Measurements from ENCODE around the gene ALDH3B1.
"Not testable (repeated sequence)": the region's sequence is repeated elsewhere in the genome, so short reads cannot be mapped to it uniquely, and the experiment has no call there.

Gene ALDH3B1

DNA sequence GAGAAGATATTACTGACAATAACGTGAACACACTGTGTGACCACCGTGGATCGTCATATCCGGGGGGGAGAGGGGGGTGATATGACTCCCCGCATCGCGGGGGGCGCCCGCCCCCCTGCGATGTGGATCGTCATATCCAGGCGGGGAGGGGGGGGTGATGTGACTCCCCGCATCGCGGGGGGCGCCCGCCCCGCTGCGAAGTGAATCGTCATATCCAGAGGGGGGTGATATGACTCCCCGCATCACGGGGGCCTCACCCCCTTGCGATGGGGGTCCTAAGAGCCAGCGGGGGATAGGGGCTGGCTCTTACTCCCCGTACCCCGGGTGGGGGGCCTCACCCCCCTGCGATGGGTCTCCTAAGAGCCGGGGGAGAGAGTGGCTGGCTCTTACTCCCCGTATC is 26.2 kb upstream of the ALDH3B1 start:
- H3K27me3 ChIP-seq (ENCODE audit: control insufficient read depth in 5 of 5, insufficient read depth in 4 of 5, low read length in 5 of 5): no peaks in the 10 kb centered on the region
- H3K4me1 ChIP-seq (ENCODE audit: control insufficient read depth in 5 of 5, insufficient read depth in 5 of 5, low read length in 5 of 5): no peaks in the 10 kb centered on the region
- no peaks in the 10 kb centered on the region for H3K9me3 ChIP-seq (ENCODE audit: control insufficient read depth in 5 of 5, low read length in 5 of 5)
- no peak overlapping the region for H3K27ac ChIP-seq (ENCODE audit: low read depth, low read length)
- no peak overlapping the region for H3K9ac ChIP-seq (ENCODE audit: low read length in 5 of 5)
- no peaks in the 10 kb centered on the region for H3K36me3 ChIP-seq (ENCODE audit: control insufficient read depth in 5 of 5, insufficient read depth in 5 of 5, low read length in 5 of 5)
- no peak overlapping the region for H3K4me3 ChIP-seq (ENCODE audit: low read depth in 1 of 5, low read length in 5 of 5)

DNA sequence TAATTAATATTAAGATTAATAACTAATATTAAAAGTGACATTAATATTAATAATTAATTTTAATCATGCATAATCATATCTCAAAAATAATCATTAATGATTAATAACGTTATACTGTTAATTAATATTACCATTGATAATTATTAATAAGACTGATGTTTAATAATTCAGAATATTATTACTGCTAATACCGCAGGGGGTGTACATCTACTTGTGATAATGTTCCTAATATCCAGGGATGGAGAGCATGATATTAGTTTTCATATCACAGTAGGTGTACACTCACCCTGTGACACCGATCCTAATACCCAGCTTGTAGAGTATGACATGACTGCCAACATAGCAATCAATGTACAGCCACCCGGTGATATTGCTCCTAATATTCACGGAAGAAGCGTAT is 24.8 kb upstream of the ALDH3B1 start:
- H3K4me1 ChIP-seq (ENCODE audit: control insufficient read depth in 5 of 5, insufficient read depth in 5 of 5, low read length in 5 of 5); H3K27ac ChIP-seq (ENCODE audit: low read depth, low read length); H3K9ac ChIP-seq (ENCODE audit: low read length in 5 of 5); H3K9me3 ChIP-seq (ENCODE audit: control insufficient read depth in 5 of 5, low read length in 5 of 5); H3K4me3 ChIP-seq (ENCODE audit: low read depth in 1 of 5, low read length in 5 of 5); H3K36me3 ChIP-seq (ENCODE audit: control insufficient read depth in 5 of 5, insufficient read depth in 5 of 5, low read length in 5 of 5); H3K27me3 ChIP-seq (ENCODE audit: control insufficient read depth in 5 of 5, insufficient read depth in 4 of 5, low read length in 5 of 5): not testable (repeated sequence)

DNA sequence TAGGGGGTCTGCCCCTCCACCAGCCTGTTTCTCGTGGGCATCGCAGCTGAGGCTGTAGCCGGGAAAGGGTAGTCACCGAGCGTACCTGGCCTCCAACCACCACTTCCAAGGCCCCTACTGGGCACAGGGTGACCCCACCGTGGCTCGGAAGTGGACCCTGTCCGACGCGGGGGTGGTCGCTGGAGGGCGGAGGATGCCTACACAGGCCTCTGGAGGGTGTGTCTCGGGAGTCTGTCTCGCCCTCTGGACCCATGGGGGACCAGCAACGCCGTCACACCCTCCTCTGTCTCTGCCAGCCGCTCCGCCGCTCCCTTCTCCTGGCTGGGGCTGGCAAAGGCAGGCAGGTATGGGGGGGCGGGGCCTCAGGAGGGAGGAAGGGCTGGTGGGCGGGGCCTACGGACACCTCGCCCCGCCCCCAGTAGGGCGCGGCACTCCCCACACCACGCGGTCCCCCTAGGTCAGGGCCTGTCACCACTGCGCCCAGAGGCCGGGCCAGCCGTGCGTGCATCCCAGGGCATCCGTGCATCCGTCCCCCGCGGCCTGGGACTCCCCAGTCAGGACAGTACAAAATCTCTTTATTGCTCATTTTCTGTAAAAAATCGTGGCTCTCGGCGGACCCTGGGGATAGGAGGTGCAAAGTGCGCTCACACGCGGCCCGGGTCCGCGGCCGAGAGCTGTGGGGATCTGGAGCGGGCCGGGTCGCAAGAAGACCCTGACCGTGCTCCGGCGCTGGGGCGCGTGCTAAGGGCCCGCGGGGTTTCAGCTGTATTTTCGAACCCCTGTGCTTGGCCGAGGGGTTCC is 19.4 kb upstream of the ALDH3B1 start:
- not testable (repeated sequence) for H3K9ac ChIP-seq (ENCODE audit: low read length in 5 of 5); H3K4me1 ChIP-seq (ENCODE audit: control insufficient read depth in 5 of 5, insufficient read depth in 5 of 5, low read length in 5 of 5); H3K27me3 ChIP-seq (ENCODE audit: control insufficient read depth in 5 of 5, insufficient read depth in 4 of 5, low read length in 5 of 5); H3K4me3 ChIP-seq (ENCODE audit: low read depth in 1 of 5, low read length in 5 of 5); H3K9me3 ChIP-seq (ENCODE audit: control insufficient read depth in 5 of 5, low read length in 5 of 5); H3K27ac ChIP-seq (ENCODE audit: low read depth, low read length)
- H3K36me3 ChIP-seq (ENCODE audit: control insufficient read depth in 5 of 5, insufficient read depth in 5 of 5, low read length in 5 of 5): peaks cover 0 to 10% (median 0%) of the 10 kb centered on the region in 5 donors

DNA sequence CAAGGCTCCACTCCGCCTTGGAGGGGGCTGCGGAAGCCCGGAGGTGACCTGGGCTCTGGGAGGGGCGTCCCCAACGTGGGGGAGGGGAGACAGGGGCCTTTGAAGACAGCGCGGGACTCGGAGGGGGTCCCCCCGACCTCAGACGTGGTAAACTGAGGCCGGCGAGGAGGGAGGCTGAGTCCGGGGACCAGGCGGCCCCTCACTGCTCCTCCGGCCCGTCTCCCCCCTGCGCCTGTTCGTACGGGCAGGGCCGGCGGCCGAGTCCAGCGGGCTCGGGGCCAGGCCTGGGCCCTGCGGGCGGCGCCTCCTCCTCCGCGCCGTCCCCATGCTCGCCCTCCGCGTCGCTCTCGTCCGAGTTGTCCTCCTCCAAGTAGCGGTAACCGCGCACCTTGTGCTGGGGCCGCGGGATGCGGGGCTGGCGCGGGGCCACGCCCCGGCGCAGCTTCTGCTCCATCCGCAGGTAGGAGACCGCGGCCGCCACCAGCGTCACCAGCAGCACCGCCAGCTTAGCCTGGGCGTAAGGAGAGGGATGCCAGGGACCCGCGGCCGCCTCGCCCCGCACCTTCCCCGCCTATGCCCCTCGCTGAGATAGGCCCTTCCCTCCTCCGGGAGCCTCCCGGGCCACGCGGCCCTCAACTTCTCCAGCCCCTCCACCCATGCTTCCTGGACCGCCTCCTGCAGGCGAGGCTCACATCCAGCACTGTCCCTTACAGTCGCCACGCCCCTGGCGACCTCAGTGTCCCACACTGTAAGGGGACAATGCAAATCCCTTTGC is 18.6 kb upstream of the ALDH3B1 start:
- H3K27ac ChIP-seq (ENCODE audit: low read depth, low read length); H3K4me3 ChIP-seq (ENCODE audit: low read depth in 1 of 5, low read length in 5 of 5); H3K27me3 ChIP-seq (ENCODE audit: control insufficient read depth in 5 of 5, insufficient read depth in 4 of 5, low read length in 5 of 5); H3K4me1 ChIP-seq (ENCODE audit: control insufficient read depth in 5 of 5, insufficient read depth in 5 of 5, low read length in 5 of 5); H3K9ac ChIP-seq (ENCODE audit: low read length in 5 of 5); H3K9me3 ChIP-seq (ENCODE audit: control insufficient read depth in 5 of 5, low read length in 5 of 5): not testable (repeated sequence)
- peaks cover 0 to 16% (median 5%) of the 10 kb centered on the region in 5 donors for H3K36me3 ChIP-seq (ENCODE audit: control insufficient read depth in 5 of 5, insufficient read depth in 5 of 5, low read length in 5 of 5)

DNA sequence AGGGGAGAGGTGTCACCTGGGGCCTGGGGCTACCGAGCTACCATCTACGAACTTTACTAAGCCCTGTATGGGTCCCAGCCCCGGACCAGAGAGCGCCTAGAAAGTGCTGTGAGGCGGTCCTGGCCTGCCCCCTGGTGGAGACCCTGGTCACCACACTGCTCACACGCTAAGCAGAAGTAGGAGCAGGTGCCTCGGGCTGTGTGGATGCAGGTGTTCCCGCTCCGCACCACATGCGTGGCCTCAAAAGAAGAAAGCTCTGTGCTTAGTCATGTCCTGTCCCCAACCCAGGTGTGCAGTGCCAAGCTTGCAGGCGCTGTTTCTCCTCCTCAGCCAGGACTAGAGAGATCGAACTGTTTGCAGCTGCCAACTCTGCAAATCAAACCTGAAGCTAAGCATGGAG is 16.3 kb upstream of the ALDH3B1 start:
- peaks cover 0 to 22% (median 5%) of the 10 kb centered on the region in 5 donors for H3K36me3 ChIP-seq (ENCODE audit: control insufficient read depth in 5 of 5, insufficient read depth in 5 of 5, low read length in 5 of 5)
- not testable (repeated sequence) for H3K9me3 ChIP-seq (ENCODE audit: control insufficient read depth in 5 of 5, low read length in 5 of 5); H3K27me3 ChIP-seq (ENCODE audit: control insufficient read depth in 5 of 5, insufficient read depth in 4 of 5, low read length in 5 of 5); H3K27ac ChIP-seq (ENCODE audit: low read depth, low read length); H3K4me3 ChIP-seq (ENCODE audit: low read depth in 1 of 5, low read length in 5 of 5); H3K9ac ChIP-seq (ENCODE audit: low read length in 5 of 5)
- H3K4me1 ChIP-seq (ENCODE audit: control insufficient read depth in 5 of 5, insufficient read depth in 5 of 5, low read length in 5 of 5): peaks cover 0 to 11% (median 4%) of the 10 kb centered on the region in 5 donors

DNA sequence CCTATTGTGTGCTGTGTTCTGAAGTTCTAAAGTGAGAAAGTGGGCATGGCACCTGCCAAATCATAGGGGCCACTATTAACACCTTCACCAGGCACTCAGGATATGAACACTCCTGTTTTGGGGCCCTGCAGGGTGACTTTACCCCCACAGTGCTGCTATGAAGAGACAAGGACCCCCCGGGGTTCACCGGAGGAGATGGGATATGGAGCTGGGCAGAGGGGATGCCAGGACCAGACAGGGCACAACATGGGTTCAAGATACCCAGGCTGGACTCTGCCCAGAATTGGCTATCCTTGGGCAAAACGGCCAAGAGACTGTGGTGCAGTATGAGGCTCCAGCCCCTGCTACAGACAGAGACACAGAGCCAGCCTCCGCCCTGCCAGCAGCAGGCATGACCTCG is 15.7 kb upstream of the ALDH3B1 start:
- not testable (repeated sequence) for H3K27ac ChIP-seq (ENCODE audit: low read depth, low read length); H3K27me3 ChIP-seq (ENCODE audit: control insufficient read depth in 5 of 5, insufficient read depth in 4 of 5, low read length in 5 of 5); H3K9ac ChIP-seq (ENCODE audit: low read length in 5 of 5); H3K4me3 ChIP-seq (ENCODE audit: low read depth in 1 of 5, low read length in 5 of 5); H3K9me3 ChIP-seq (ENCODE audit: control insufficient read depth in 5 of 5, low read length in 5 of 5)
- H3K36me3 ChIP-seq (ENCODE audit: control insufficient read depth in 5 of 5, insufficient read depth in 5 of 5, low read length in 5 of 5): peaks cover 0 to 22% (median 5%) of the 10 kb centered on the region in 5 donors
- peaks cover 0 to 11% (median 4%) of the 10 kb centered on the region in 5 donors for H3K4me1 ChIP-seq (ENCODE audit: control insufficient read depth in 5 of 5, insufficient read depth in 5 of 5, low read length in 5 of 5)

DNA sequence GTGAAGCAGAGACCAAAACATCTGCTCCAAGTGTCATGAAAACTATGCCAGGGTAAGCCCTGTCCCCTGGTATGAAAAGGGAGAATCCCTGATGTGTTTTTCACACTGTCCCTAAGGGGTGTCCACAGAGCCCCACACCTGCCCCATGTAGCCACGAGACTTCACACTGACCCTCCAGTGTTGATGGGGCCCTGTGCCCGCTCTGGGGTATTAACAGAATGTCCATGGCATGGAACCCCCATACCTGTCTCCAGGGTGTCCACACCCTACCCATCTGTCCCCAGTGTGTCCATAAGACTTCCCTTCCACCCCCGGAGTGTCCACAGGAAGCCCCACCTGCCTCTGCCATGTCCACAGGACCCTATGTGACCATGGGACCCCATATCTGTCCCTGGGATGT is 15.0 kb upstream of the ALDH3B1 start:
- peaks cover 0 to 22% (median 8%) of the 10 kb centered on the region in 5 donors for H3K36me3 ChIP-seq (ENCODE audit: control insufficient read depth in 5 of 5, insufficient read depth in 5 of 5, low read length in 5 of 5)
- not testable (repeated sequence) for H3K27ac ChIP-seq (ENCODE audit: low read depth, low read length); H3K4me3 ChIP-seq (ENCODE audit: low read depth in 1 of 5, low read length in 5 of 5); H3K9me3 ChIP-seq (ENCODE audit: control insufficient read depth in 5 of 5, low read length in 5 of 5); H3K27me3 ChIP-seq (ENCODE audit: control insufficient read depth in 5 of 5, insufficient read depth in 4 of 5, low read length in 5 of 5); H3K9ac ChIP-seq (ENCODE audit: low read length in 5 of 5)
- peaks cover 0 to 14% (median 4%) of the 10 kb centered on the region in 5 donors for H3K4me1 ChIP-seq (ENCODE audit: control insufficient read depth in 5 of 5, insufficient read depth in 5 of 5, low read length in 5 of 5)

DNA sequence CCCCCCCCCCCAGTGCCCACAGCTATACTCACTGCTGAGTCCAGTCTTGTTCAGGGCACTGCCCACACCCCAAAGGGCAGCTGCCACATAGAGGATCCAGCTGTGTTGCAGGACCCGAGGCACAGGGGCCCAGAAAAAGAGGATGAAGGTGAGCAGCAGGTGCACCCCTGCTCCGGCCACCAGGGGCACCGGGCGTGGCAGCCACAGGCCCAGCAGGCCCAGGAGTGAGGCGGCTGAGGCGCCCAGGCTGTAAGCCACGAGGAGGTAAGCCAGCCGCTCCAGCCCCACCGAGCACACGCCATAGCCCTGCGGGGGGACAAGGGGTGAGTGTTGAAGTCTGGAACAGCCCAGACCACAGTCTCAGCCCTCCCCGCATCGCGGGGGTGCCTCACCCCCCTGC is 14.5 kb upstream of the ALDH3B1 start:
- H3K4me3 ChIP-seq (ENCODE audit: low read depth in 1 of 5, low read length in 5 of 5); H3K27ac ChIP-seq (ENCODE audit: low read depth, low read length); H3K9ac ChIP-seq (ENCODE audit: low read length in 5 of 5); H3K9me3 ChIP-seq (ENCODE audit: control insufficient read depth in 5 of 5, low read length in 5 of 5); H3K27me3 ChIP-seq (ENCODE audit: control insufficient read depth in 5 of 5, insufficient read depth in 4 of 5, low read length in 5 of 5): not testable (repeated sequence)
- H3K36me3 ChIP-seq (ENCODE audit: control insufficient read depth in 5 of 5, insufficient read depth in 5 of 5, low read length in 5 of 5): peaks cover 0 to 22% (median 8%) of the 10 kb centered on the region in 5 donors
- H3K4me1 ChIP-seq (ENCODE audit: control insufficient read depth in 5 of 5, insufficient read depth in 5 of 5, low read length in 5 of 5): peaks cover 0 to 14% (median 4%) of the 10 kb centered on the region in 5 donors

DNA sequence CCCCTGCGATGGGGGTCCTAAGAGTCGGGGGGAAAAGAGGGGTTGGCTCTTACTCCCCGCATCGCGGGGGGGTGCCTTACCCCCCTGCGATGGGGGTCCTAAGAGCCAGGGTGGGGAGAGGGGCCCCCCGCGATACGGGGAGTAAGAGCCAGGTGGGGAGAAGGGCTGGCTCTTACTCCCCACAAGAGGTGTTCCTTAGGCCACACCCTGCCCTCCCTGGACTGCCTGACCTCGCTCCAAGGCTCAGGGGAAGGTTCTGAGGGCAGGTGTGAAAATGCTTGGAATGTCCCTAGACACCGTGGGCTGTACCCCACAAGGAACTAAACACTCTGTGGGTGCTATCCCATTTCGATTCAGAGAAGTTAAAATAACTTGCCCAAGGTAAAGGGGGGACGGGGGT is 14.1 kb upstream of the ALDH3B1 start:
- Histone ChIP-seq H3K4me3 (ENCODE audit: low read depth in 1 of 5, low read length in 5 of 5) (no peak overlapping the region), H3K36me3 (ENCODE audit: control insufficient read depth in 5 of 5, insufficient read depth in 5 of 5, low read length in 5 of 5) (peaks cover 0 to 22% (median 8%) of the 10 kb centered on the region in 5 donors), H3K27ac (ENCODE audit: low read depth, low read length) (no peak overlapping the region), H3K9me3 (ENCODE audit: control insufficient read depth in 5 of 5, low read length in 5 of 5) (no peaks in the 10 kb centered on the region), H3K4me1 (ENCODE audit: control insufficient read depth in 5 of 5, insufficient read depth in 5 of 5, low read length in 5 of 5) (peaks cover 0 to 14% (median 3%) of the 10 kb centered on the region in 5 donors), H3K27me3 (ENCODE audit: control insufficient read depth in 5 of 5, insufficient read depth in 4 of 5, low read length in 5 of 5) (no peaks in the 10 kb centered on the region), H3K9ac (ENCODE audit: low read length in 5 of 5) (no peak overlapping the region)

All from subcutaneous abdominal adipose tissue (tissue), 5 donors.